Vagina (tissue), 2 donors: ENCODE results near the gene CMYA5. TPM values are rescaled to one million over a fixed set of nuclear protein-coding genes. Genes with fewer than 3 reads are reported as not detected.

Source experiments
- DNase-seq, 2 donors: peaks; one replicate each; pipeline ENCODE4 v3.0.0-alpha.2; 2017; ENCODE audit errors: extremely low spot score in 2 of 2
- H3K27ac ChIP-seq: fragments of 200-600 bp; sonication (generic); one replicate; pipeline ENCODE4 v1.5.1; 2019
- H3K27me3 ChIP-seq: fragments of 200-600 bp; sonication (generic); one replicate; pipeline ENCODE4 v1.5.1; 2019
- H3K36me3 ChIP-seq, 2 donors: fragments of 200-600 bp; sonication (generic); one replicate each; pipeline ENCODE4 v1.5.1; 2017 to 2019
- H3K4me1 ChIP-seq: fragments of 200-600 bp; sonication (generic); one replicate; pipeline ENCODE4 v1.5.1; 2019
- H3K4me3 ChIP-seq, 2 donors: fragments of 200-600 bp; sonication (generic); 1 replicate in 1 of 2; 2 replicates in 1 of 2; pipeline ENCODE4 v1.5.1; 2016 to 2019
- H3K9me3 ChIP-seq: fragments of 200-600 bp; sonication (generic); one replicate; pipeline ENCODE4 v1.5.1; 2019
- POLR2A ChIP-seq, 2 donors: fragments of 450-650 bp; IDR thresholded peaks; one replicate each; pipeline ENCODE4 v1.6.1; 2017; ENCODE audit warnings: antibody characterized with exemption in 2 of 2, mild to moderate bottlenecking in 2 of 2, moderate library complexity in 2 of 2
- POLR2AphosphoS5 ChIP-seq, 2 donors: sonication (generic); formaldehyde crosslinking; IDR thresholded peaks; one replicate each; pipeline ENCODE4 v1.9.0; 2017; ENCODE audit warnings: antibody characterized with exemption in 2 of 2, mild to moderate bottlenecking in 2 of 2, low read depth in 1 of 2; ENCODE audit not compliant: insufficient read depth in 1 of 2
- intact Hi-C: fragments of 100-400 bp; cut with DNase I; formaldehyde crosslinking; loops from one replicate; pipeline ENCODE4 v1.15.1; 2023
- total RNA-seq: library from RNA; depleted of rRNA; stranded (reverse); fragments of >200 nt; gene quantifications from one replicate; pipeline ENCODE4 v1.2.3, GENCODE V29; 2016
- TF ChIP-seq, protein P1 (sequence below), 3 experiments: fragments of 450-650 bp in 2 of 3; fragments of 200-600 bp in 1 of 3; sonication (generic) in 1 of 3; IDR thresholded peaks; one replicate each; pipeline ENCODE4 v1.5.1; 2017 to 2019; ENCODE audit warnings: antibody characterized with exemption in 3 of 3, mild to moderate bottlenecking in 2 of 3, moderate library complexity in 2 of 3

CMYA5 gene
- total RNA-seq, 1 donor from 2014 or later = 10.1 TPM

- Histone ChIP-seq H3K27me3 (no peaks in the 10 kb centered on the region), H3K36me3 (no peaks in the 10 kb centered on the region), H3K9me3 (no peaks in the 10 kb centered on the region), H3K4me3 (no peak overlapping the region), H3K4me1 (peaks cover 12% of the 10 kb centered on the region), H3K27ac (no peak overlapping the region)
- peak; percentile 31 to 85 for DNase-seq
- intact Hi-C loops = no loop called here
- TF ChIP-seq, protein P1, sequence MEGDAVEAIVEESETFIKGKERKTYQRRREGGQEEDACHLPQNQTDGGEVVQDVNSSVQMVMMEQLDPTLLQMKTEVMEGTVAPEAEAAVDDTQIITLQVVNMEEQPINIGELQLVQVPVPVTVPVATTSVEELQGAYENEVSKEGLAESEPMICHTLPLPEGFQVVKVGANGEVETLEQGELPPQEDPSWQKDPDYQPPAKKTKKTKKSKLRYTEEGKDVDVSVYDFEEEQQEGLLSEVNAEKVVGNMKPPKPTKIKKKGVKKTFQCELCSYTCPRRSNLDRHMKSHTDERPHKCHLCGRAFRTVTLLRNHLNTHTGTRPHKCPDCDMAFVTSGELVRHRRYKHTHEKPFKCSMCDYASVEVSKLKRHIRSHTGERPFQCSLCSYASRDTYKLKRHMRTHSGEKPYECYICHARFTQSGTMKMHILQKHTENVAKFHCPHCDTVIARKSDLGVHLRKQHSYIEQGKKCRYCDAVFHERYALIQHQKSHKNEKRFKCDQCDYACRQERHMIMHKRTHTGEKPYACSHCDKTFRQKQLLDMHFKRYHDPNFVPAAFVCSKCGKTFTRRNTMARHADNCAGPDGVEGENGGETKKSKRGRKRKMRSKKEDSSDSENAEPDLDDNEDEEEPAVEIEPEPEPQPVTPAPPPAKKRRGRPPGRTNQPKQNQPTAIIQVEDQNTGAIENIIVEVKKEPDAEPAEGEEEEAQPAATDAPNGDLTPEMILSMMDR (IDR thresholded peaks at IDR 0.05) = no peak
- TF ChIP-seq POLR2A (IDR thresholded peaks at IDR 0.05) (no peak), POLR2AphosphoS5 (IDR thresholded peaks at IDR 0.05; ENCODE audit: insufficient read depth in 1 of 2, low read depth in 1 of 2) (no peak)
Measured at GRCh38 chr5:79837761-79838551, 148.3 kb downstream of the CMYA5 start.

DNA sequence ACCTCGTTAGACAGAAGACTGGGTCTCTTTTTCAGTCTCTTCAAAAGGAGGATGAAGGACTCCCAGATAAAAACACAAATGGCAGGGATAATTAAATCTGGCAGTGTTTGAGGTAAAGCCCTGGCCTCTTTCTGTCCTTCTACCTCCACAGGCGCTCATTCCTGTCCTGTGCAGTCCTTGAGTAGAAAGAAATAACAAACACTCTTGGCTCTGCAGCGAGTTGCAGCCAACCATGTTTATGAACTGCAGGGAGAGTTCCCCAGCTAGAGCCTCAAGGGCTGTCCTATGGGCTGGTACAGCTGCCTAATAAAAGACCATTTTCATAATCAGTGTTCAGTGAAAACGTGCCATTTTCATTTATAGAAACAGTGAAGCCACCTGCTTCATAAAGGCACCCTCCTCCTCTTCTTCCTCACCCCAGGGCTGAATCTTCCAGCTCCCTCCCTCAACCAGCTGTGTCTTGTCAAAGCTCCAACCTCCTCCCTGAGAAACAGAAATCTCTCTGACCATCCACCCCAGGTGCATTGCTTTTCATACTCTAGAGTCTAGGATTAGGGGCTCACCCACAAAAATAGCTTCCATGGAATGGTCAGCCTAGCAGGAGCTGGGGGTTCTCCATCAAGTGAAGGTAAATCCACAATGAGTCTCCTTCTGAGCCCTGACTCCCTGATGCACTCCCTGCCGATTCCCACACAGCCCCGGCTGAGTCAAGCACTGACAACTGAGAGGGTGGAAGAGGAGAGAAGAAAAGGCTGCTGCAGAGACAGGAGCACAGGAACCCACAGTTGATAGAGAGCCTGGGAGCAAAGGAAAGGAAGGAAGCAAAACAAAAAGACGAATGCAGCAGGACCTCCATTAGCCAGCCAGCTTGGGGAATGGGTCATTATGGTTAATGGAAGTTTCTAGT is 150.7 kb downstream of the CMYA5 start:
- H3K4me3 ChIP-seq = no peak overlapping the region
- no peaks in the 10 kb centered on the region for H3K9me3 ChIP-seq
- no peaks in the 10 kb centered on the region for H3K36me3 ChIP-seq
- peaks cover 12% of the 10 kb centered on the region for H3K4me1 ChIP-seq
- H3K27me3 ChIP-seq = no peaks in the 10 kb centered on the region
- intact Hi-C loops = no loop called here
- no peak overlapping the region for H3K27ac ChIP-seq
- TF ChIP-seq POLR2A (IDR thresholded peaks at IDR 0.05) = no peak
- DNase-seq = peak in 1 of 2 donors; percentile 49

DNA sequence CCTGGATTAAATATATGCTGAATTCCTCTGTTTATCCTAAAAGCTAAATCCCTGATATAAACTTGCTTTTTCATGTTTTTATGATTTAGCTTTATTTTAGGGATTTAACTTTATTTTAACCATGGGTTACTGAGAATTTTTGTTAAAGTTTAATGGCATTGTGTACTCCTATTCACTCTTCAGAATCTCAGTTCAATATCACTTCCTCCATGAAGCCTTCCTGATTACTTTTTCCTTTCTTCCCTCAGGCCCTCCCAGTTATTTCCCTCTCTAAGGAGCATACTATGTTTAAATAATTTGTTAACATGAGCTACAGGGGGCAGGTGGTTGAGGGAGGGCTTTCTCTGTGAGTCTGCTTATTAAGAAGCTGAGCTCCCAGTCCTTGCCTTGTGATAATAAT is 151.5 kb downstream of the CMYA5 start:
- Histone ChIP-seq H3K36me3 (no peaks in the 10 kb centered on the region), H3K4me3 (no peak overlapping the region), H3K9me3 (no peaks in the 10 kb centered on the region), H3K27me3 (no peaks in the 10 kb centered on the region), H3K4me1 (peaks cover 12% of the 10 kb centered on the region), H3K27ac (no peak overlapping the region)
- intact Hi-C loops = no loop called here
- DNase-seq = no peak
- TF ChIP-seq, protein P1 (IDR thresholded peaks at IDR 0.05) = no peak
- TF ChIP-seq POLR2A (IDR thresholded peaks at IDR 0.05) = no peak
- TF ChIP-seq POLR2AphosphoS5 (IDR thresholded peaks at IDR 0.05; ENCODE audit: insufficient read depth in 1 of 2, low read depth in 1 of 2) = no peak

DNA sequence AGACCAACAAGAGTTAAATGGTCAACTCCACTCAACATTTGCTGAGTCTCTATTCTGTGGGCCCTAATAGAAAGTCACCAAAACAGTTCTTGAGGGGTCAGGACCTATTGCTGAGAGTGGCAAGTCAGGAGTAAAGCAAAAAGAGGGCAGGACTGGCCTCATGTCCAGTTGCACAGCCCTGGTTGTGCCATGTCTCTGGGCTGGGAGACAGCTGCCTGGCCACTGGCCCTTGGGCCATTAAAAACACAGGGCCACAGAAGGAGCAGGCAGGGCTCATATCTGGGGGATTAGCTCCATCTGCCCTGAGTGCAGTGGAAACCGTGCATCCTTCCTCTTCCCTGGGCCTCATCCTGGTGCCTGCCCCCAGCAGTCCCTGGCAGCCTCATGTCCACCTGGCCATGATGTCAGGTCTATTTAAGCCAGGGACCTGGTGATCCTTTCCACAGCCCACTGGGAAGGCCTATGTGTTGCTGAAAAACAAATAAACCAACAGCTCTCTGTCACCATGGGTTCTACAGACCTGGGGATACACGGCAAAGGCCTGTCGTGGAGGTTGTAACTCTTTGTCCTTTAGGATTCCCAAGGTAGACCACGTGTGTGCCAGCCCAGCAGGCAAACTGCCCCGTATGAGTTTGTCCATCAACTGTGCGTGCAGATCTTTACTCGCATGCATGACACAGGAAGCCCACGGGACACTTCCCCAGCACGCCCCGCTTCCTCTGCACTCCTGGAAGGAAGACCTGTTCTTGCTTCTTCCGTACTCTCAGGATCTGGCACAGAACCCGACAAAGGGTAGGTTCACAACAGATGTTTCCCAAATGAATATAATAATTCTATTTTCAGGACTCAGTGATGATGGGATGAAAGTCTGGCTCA is 152.6 kb downstream of the CMYA5 start:
- Histone ChIP-seq H3K9me3 (no peaks in the 10 kb centered on the region), H3K27me3 (no peaks in the 10 kb centered on the region), H3K36me3 (no peaks in the 10 kb centered on the region), H3K27ac (no peak overlapping the region), H3K4me1 (peaks cover 12% of the 10 kb centered on the region), H3K4me3 (no peak overlapping the region)
- no peak for TF ChIP-seq POLR2AphosphoS5 (IDR thresholded peaks at IDR 0.05; ENCODE audit: insufficient read depth in 1 of 2, low read depth in 1 of 2)
- TF ChIP-seq, protein P1 (IDR thresholded peaks at IDR 0.05) = no peak
- TF ChIP-seq POLR2A (IDR thresholded peaks at IDR 0.05) = no peak
- peak in 1 of 2 donors; percentile 91 for DNase-seq
- intact Hi-C loops = no loop called here

DNA sequence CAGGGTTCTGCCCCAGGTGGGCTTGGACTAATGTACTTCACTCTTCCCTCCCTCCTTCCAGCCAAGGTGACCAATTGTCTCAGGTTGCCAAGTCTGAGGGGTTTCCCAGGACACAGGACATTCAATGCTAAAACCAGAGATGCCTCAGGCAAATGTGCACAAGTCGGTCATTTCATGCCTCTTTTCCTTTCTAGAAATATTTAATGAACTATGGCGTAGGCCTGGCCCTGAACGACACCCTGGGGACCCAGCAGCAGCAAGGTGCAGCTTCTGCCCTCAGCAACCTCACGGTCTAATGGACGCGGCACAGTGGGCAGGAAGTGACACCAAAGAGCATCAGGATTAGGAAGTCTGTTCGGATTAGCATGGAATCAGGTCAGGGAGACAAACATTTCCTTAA is 153.4 kb downstream of the CMYA5 start:
- no peak for TF ChIP-seq POLR2AphosphoS5 (IDR thresholded peaks at IDR 0.05; ENCODE audit: insufficient read depth in 1 of 2, low read depth in 1 of 2)
- intact Hi-C loops = no loop called here
- Histone ChIP-seq H3K9me3 (no peaks in the 10 kb centered on the region), H3K36me3 (no peaks in the 10 kb centered on the region), H3K27ac (no peak overlapping the region), H3K4me1 (peaks cover 7% of the 10 kb centered on the region), H3K4me3 (no peak overlapping the region), H3K27me3 (no peaks in the 10 kb centered on the region)
- DNase-seq = peak; percentile 64 to 65
